Measurements from ENCODE around the gene MARCHF11. TPM values are rescaled to one million over a fixed set of nuclear protein-coding genes. Genes with fewer than 3 reads are reported as not detected.

Gene MARCHF11
- total and polyA plus RNA-seq, 2 donors (not counting 1 experiment from before 2014, with no cell fraction given): not detected

- no peak overlapping the region for H3K9ac ChIP-seq (ENCODE audit: low read length)
- Mint-ChIP-seq H3K4me3 (no peak overlapping the region), H3K9me3 (ENCODE audit: insufficient read depth) (no peaks in the 10 kb centered on the region), H3K4me1 (no peaks in the 10 kb centered on the region), H3K27ac (no peak overlapping the region), H3K27me3 (no peaks in the 10 kb centered on the region)
- no peak overlapping the region for H3K27ac ChIP-seq (ENCODE audit: low read length in 2 of 2)
- H4K20me1 ChIP-seq (ENCODE audit: control insufficient read depth, insufficient read depth, low read length, poor library complexity, severe bottlenecking): no peaks in the 10 kb centered on the region
- 97% methylated on average over 5 of the region's 8 CpGs for WGBS (ENCODE audit: insufficient coverage)
- H3K27me3 ChIP-seq (replicated peaks in 1 of 4; ENCODE audit: control extremely low read depth in 1 of 4, control insufficient read depth in 3 of 4, insufficient read depth in 4 of 4, low read length in 3 of 4): no peaks in the 10 kb centered on the region
- no peaks in the 10 kb centered on the region for H3K4me1 ChIP-seq (ENCODE audit: control insufficient read depth in 2 of 2, insufficient read depth in 2 of 2, low read length in 2 of 2)
- ATAC-seq (ENCODE audit: low read depth) (no peak), DNase-seq (no peak)
- no peaks in the 10 kb centered on the region for H3K79me2 ChIP-seq (ENCODE audit: control insufficient read depth, insufficient read depth, low read length)
- no peak overlapping the region for H3K4me3 ChIP-seq (ENCODE audit: control extremely low read depth in 1 of 5, extremely low read depth in 1 of 5, insufficient read depth in 1 of 5, low read depth in 2 of 5, low read length in 4 of 5)
- intact Hi-C loops (cut with micrococcal nuclease): no loop called here
- no peak overlapping the region for H3K4me2 ChIP-seq (replicated peaks; ENCODE audit: low read depth, low read length, poor library complexity, severe bottlenecking)
- no peak overlapping the region for H2AFZ ChIP-seq (ENCODE audit: insufficient read depth, low read depth, low read length, poor library complexity, severe bottlenecking)
- H3K9me3 ChIP-seq (ENCODE audit: control extremely low read depth in 1 of 3, control insufficient read depth in 2 of 3, insufficient read depth in 1 of 3, low read length in 2 of 3): peaks cover 0 to 9% (median 0%) of the 10 kb centered on the region in 3 donors
- H3K36me3 ChIP-seq (replicated peaks in 1 of 2; ENCODE audit: control extremely low read depth in 1 of 2, control insufficient read depth in 1 of 2, extremely low read depth in 1 of 2, insufficient read depth in 2 of 2, low read length in 1 of 2): no peaks in the 10 kb centered on the region
- CTCF ChIA-PET: no interaction called here
- POLR2A ChIA-PET: no interaction called here
- no peak for TF ChIP-seq CTCF (IDR thresholded peaks at IDR 0.05)
- TF ChIP-seq EZH2 (IDR thresholded peaks at IDR 0.05; ENCODE audit: borderline replicate concordance, insufficient read depth, low read depth, low read length, poor library complexity, severe bottlenecking): no peak
Measured at GRCh38 chr5:16115140-16115539, 64.5 kb downstream of the MARCHF11 start.

GRCh38 chr5:16108418-16108817 lies 71.2 kb downstream of the MARCHF11 start:
- no peaks in the 10 kb centered on the region for H3K27me3 Mint-ChIP-seq
- ChIA-PET CTCF (no interaction called here), POLR2A (no interaction called here)
- intact Hi-C loops (cut with micrococcal nuclease): no loop called here
- Histone ChIP-seq H3K4me3 (ENCODE audit: control extremely low read depth in 1 of 5, extremely low read depth in 1 of 5, insufficient read depth in 1 of 5, low read depth in 2 of 5, low read length in 4 of 5) (no peak overlapping the region), H2AFZ (ENCODE audit: insufficient read depth, low read depth, low read length, poor library complexity, severe bottlenecking) (no peak overlapping the region), H3K36me3 (replicated peaks in 1 of 2; ENCODE audit: control extremely low read depth in 1 of 2, control insufficient read depth in 1 of 2, extremely low read depth in 1 of 2, insufficient read depth in 2 of 2, low read length in 1 of 2) (no peaks in the 10 kb centered on the region), H3K4me2 (replicated peaks; ENCODE audit: low read depth, low read length, poor library complexity, severe bottlenecking) (no peak overlapping the region), H4K20me1 (ENCODE audit: control insufficient read depth, insufficient read depth, low read length, poor library complexity, severe bottlenecking) (no peaks in the 10 kb centered on the region), H3K79me2 (ENCODE audit: control insufficient read depth, insufficient read depth, low read length) (no peaks in the 10 kb centered on the region), H3K9ac (ENCODE audit: low read length) (no peak overlapping the region), H3K27me3 (replicated peaks in 1 of 4; ENCODE audit: control extremely low read depth in 1 of 4, control insufficient read depth in 3 of 4, insufficient read depth in 4 of 4, low read length in 3 of 4) (no peaks in the 10 kb centered on the region), H3K9me3 (ENCODE audit: control extremely low read depth in 1 of 3, control insufficient read depth in 2 of 3, insufficient read depth in 1 of 3, low read length in 2 of 3) (peaks cover 0 to 22% (median 0%) of the 10 kb centered on the region in 3 donors), H3K4me1 (ENCODE audit: control insufficient read depth in 2 of 2, insufficient read depth in 2 of 2, low read length in 2 of 2) (no peaks in the 10 kb centered on the region), H3K27ac (ENCODE audit: low read length in 2 of 2) (no peak overlapping the region)
- no peak overlapping the region for H3K27ac Mint-ChIP-seq
- WGBS (ENCODE audit: insufficient coverage): 54% methylated on average over 3 of the region's 3 CpGs
- no peak overlapping the region for H3K4me3 Mint-ChIP-seq
- no peaks in the 10 kb centered on the region for H3K4me1 Mint-ChIP-seq
- no peaks in the 10 kb centered on the region for H3K9me3 Mint-ChIP-seq (ENCODE audit: insufficient read depth)
- ATAC-seq (ENCODE audit: low read depth) (no peak), DNase-seq (no peak)
- no peak for TF ChIP-seq EZH2 (IDR thresholded peaks at IDR 0.05; ENCODE audit: borderline replicate concordance, insufficient read depth, low read depth, low read length, poor library complexity, severe bottlenecking)
- no peak for TF ChIP-seq CTCF (IDR thresholded peaks at IDR 0.05)
